K562 (cell line): ENCODE results near the gene SLC4A2. TPM values are rescaled to one million over a fixed set of nuclear protein-coding genes. Genes with fewer than 3 reads are reported as not detected.

Experiments used
- ATAC-seq: fragments of 200-7000 bp; cut with Tn5 transposase; 3 replicates; pipeline ENCODE4 v1.9.1; 2020; ENCODE audit warnings: moderate library complexity
- BruUV-seq: library from RNA; stranded (reverse); fragments of 400-500 nt; replicated peaks from 2 replicates; lab custom pipeline; 2021; lab: Mats Ljungman, UMichigan
- CTCF ChIA-PET: fragments of 300-600 bp; formaldehyde crosslinking; extraction: SDS; loops from one replicate; lab custom pipeline; 2021; ENCODE audit warnings: low intra/inter-chr PET ratio; lab: Yijun Ruan, JAX
- POLR2A ChIA-PET: fragments of 300-600, 350-650 bp; sonication (Branson Sonifier 250); formaldehyde crosslinking; extraction: SDS; loops from one replicate; lab custom pipeline; 2021; ENCODE audit warnings: antibody characterized with exemption, inconsistent platforms; lab: Yijun Ruan, JAX
- DNase-seq, 4 experiments: peaks; one replicate each; pipeline versions ENCODE4 v3.0.0 to v3.0.0-alpha.2; 2011 to 2018; ENCODE audit warnings: low spot score in 3 of 4, mixed read lengths in 3 of 4; ENCODE audit errors: extremely low read depth in 1 of 4
- FAIRE-seq: peaks from 2 replicates; lab custom pipeline; 2011; peaks lifted over from hg19 to GRCh38; lab: Jason Lieb, UNC
- H2AFZ ChIP-seq: 2 replicates; pipeline ENCODE4 v1.6.0; 2011; ENCODE audit warnings: low read depth, low read length, control low read depth, inconsistent platforms
- H3K27ac ChIP-seq: fragments of 200-600 bp; 3 replicates; pipeline ENCODE4 v1.8.0; 2011; ENCODE audit warnings: low read depth, mild to moderate bottlenecking, control low read depth, inconsistent platforms, low read length, moderate library complexity, mixed read lengths; ENCODE audit errors: extremely low read depth
- H3K27me3 ChIP-seq, 2 experiments: fragments of 300-600 bp in 1 of 2; 2 replicates in 1 of 2; 3 replicates in 1 of 2; pipeline versions ENCODE4 v1.6.0 to v1.8.0; 2011; ENCODE audit warnings: inconsistent platforms in 2 of 2, low read length in 2 of 2, mild to moderate bottlenecking in 1 of 2, mixed read lengths in 1 of 2, moderate library complexity in 1 of 2; ENCODE audit not compliant: control insufficient read depth in 2 of 2, insufficient read depth in 2 of 2
- H3K36me3 ChIP-seq: fragments of 300-600 bp; 3 replicates; pipeline ENCODE4 v1.8.0; 2011; ENCODE audit warnings: mild to moderate bottlenecking, low read length, inconsistent platforms; ENCODE audit not compliant: control insufficient read depth, insufficient read depth
- H3K4me1 ChIP-seq, 2 experiments: fragments of 200-600 bp in 1 of 2; replicated peaks in 1 of 2; 2 replicates in 1 of 2; 3 replicates in 1 of 2; pipeline versions ENCODE4 v1.5.1 to v1.8.0; 2011; ENCODE audit warnings: inconsistent platforms in 2 of 2, low read length in 2 of 2, mild to moderate bottlenecking in 1 of 2, mixed read lengths in 1 of 2, moderate library complexity in 1 of 2; ENCODE audit not compliant: control insufficient read depth in 2 of 2, insufficient read depth in 2 of 2
- H3K4me2 ChIP-seq: 2 replicates; pipeline ENCODE4 v1.6.1; 2011; ENCODE audit warnings: low read length, control low read depth, inconsistent platforms, mixed read lengths; ENCODE audit not compliant: insufficient read depth
- H3K4me3 ChIP-seq: fragments of 200-600 bp; sonication (generic), shearing (Covaris generic); 2 replicates; pipeline ENCODE4 v1.5.1; 2016; ENCODE audit warnings: control low read depth, inconsistent platforms
- H3K79me2 ChIP-seq: fragments of 200-600 bp; 3 replicates; pipeline ENCODE4 v1.8.0; 2011; ENCODE audit warnings: low read length, inconsistent platforms; ENCODE audit not compliant: control insufficient read depth, insufficient read depth
- H3K9ac ChIP-seq, 2 experiments: 2 replicates each; pipeline versions ENCODE4 v1.6.0 to v1.6.1; 2011; ENCODE audit warnings: low read depth in 2 of 2, low read length in 2 of 2, control low read depth in 1 of 2, inconsistent platforms in 1 of 2, mild to moderate bottlenecking in 1 of 2, mixed read lengths in 1 of 2; ENCODE audit not compliant: insufficient read depth in 1 of 2
- H3K9me1 ChIP-seq: one replicate; pipeline ENCODE4 v1.6.0; 2011; ENCODE audit warnings: inconsistent platforms, mild to moderate bottlenecking, low read length, moderate library complexity; ENCODE audit not compliant: control insufficient read depth, insufficient read depth
- H3K9me3 ChIP-seq: replicated peaks from 2 replicates; pipeline ENCODE4 v1.5.1; 2011; ENCODE audit warnings: low read depth, low read length, inconsistent platforms; ENCODE audit not compliant: control insufficient read depth, insufficient read depth
- H4K20me1 ChIP-seq: replicated peaks from 2 replicates; pipeline ENCODE4 v1.6.1; 2011; ENCODE audit warnings: low read length, inconsistent platforms, mixed read lengths; ENCODE audit not compliant: control insufficient read depth, insufficient read depth
- HDAC6 ChIP-seq: IDR thresholded peaks from 2 replicates; pipeline ENCODE4 v1.6.1; 2012; ENCODE audit warnings: low read depth, mild to moderate bottlenecking, control low read depth, inconsistent platforms, low read length, moderate library complexity
- HNRNPLL ChIP-seq: fragments of 200-400 bp; formaldehyde crosslinking; IDR thresholded peaks from 2 replicates; pipeline ENCODE4 v1.6.1; 2017; ENCODE audit warnings: low read length, low read depth, mild to moderate bottlenecking; ENCODE audit not compliant: poor library complexity, severe bottlenecking
- SRSF7 ChIP-seq: fragments of 200-400 bp; formaldehyde crosslinking; optimal IDR thresholded peaks from 2 replicates; pipeline ENCODE3; 2017; ENCODE audit warnings: mild to moderate bottlenecking, low read depth, low read length
- WGBS: fragments of 100-300 bp; shearing (Covaris generic); methylation state at CpG from one replicate; pipeline ENCODE4 v1.1.6; 2016; ENCODE audit warnings: low coverage, mixed read lengths; ENCODE audit not compliant: insufficient coverage; ENCODE audit errors: missing lambda C conversion rate; 5-methylcytosine and 5-hydroxymethylcytosine counted together
- in situ Hi-C: fragments of 300-500 bp; cut with MboI; formaldehyde crosslinking; loops from 4 replicates; pipeline ENCODE4 v1.15.0; 2018; ENCODE audit warnings: inconsistent platforms, mixed read lengths
- intact Hi-C: fragments of 100-400 bp; cut with micrococcal nuclease; formaldehyde crosslinking; loops from 2 replicates; pipeline ENCODE4 v1.14.2; 2022
- polyA plus RNA-seq, 8 experiments: library from polyadenylated mRNA; depleted of rRNA in 4 of 8; stranded (reverse) in 5 of 8; unstranded in 3 of 8; fragments of >200 nt; fragmentation: Nextera tagmentation in 2 of 8; fragmentation: Illumina TruSeq in 1 of 8; extraction: Ambion mirVana in 2 of 8; extraction: Trizol in 1 of 8; gene quantifications; 2 replicates each; pipeline versions ENCODE4 v1.2.1 to v1.2.3, GENCODE V29; 2011 to 2014; ENCODE audit warnings: inconsistent platforms in 1 of 8, missing spikeins in 1 of 8
- total RNA-seq, 7 experiments: library from RNA; depleted of rRNA in 6 of 7; stranded (reverse); fragments of >200 nt in 6 of 7; fragmentation: Illumina TruSeq in 2 of 7; extraction: Trizol in 2 of 7; gene quantifications; 2 replicates each; pipeline versions ENCODE4 v1.2.1 to v1.2.3, GENCODE V29; 2011 to 2021; ENCODE audit warnings: low replicate concordance in 1 of 7
- TF ChIP-seq, protein P1 (sequence below): fragments of 450-650 bp; IDR thresholded peaks from one replicate; pipeline ENCODE4 v1.6.1; 2018; ENCODE audit warnings: mild to moderate bottlenecking, moderate library complexity; ENCODE audit not compliant: partially characterized antibody

Gene SLC4A2
- total and polyA plus RNA-seq, 9 of the 15 experiments (the other 6 are each of a cell fraction or from before 2014, with no cell fraction given), result 11.4 to 375 (median 130) TPM

DNA sequence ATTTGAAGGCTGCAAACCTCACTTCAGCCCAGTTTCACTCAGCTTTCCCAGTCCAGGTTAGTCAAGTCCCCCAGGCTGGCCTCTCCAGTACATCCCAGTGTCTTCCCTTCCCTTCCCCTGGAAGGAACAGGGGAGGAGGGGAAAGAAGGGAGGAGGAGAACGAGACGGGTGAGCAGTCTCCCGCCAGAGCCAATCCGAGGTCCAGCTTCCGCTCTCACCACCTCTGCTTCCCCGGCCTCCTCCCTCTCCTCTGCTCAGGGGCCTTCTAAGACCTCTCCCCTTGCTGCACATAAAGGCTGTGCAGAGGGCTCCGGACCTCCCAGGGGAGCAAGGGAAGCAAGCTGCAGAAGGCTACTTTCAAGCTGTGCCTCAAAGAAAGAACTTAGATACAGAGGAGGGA, 39.2 kb upstream of the SLC4A2 start:
- WGBS, result 47% methylated on average over 7 of the region's 7 CpGs
- no peak for FAIRE-seq
- H3K27ac ChIP-seq, result no peak overlapping the region
- in situ Hi-C loops, result no loop called here
- no peaks in the 10 kb centered on the region for H3K9me1 ChIP-seq
- H3K27me3 ChIP-seq, result no peaks in the 10 kb centered on the region; a peak in 1 of 5 replicates
- POLR2A ChIA-PET, result interaction anchor here (0.9 to 14.3 kb wide), 3 partner anchors 9 to 42 kb away, joined by 4 to 146 read pairs (median 33); partner anchors contain the start of gene ABCB8
- H3K9me3 ChIP-seq, result no peaks in the 10 kb centered on the region
- no peak overlapping the region for H3K4me2 ChIP-seq
- H4K20me1 ChIP-seq, result no peaks in the 10 kb centered on the region
- no peak for TF ChIP-seq HDAC6
- TF ChIP-seq HNRNPLL, result peak; percentile 25
- TF ChIP-seq, all 486 proteins: peak for 1
- Histone ChIP-seq H3K4me3 (no peak overlapping the region), H3K36me3 (peaks cover 6% of the 10 kb centered on the region; the same call in 1 of the 3 replicates), H2AFZ (peak overlapping the region; percentile 53; the same call in 1 of the 2 replicates), H3K79me2 (no peaks in the 10 kb centered on the region), H3K4me1 (peaks cover 31 to 76% of the 10 kb centered on the region in 2 experiments), H3K9ac (peak overlapping the region in 1 of 2 experiments; percentile 72; a peak in 2 of 4 replicates)
- intact Hi-C loops, result no loop called here
- BruUV-seq, result no TSS peak
- DNase-seq (no peak), ATAC-seq (no peak)
- CTCF ChIA-PET, result no interaction called here

DNA sequence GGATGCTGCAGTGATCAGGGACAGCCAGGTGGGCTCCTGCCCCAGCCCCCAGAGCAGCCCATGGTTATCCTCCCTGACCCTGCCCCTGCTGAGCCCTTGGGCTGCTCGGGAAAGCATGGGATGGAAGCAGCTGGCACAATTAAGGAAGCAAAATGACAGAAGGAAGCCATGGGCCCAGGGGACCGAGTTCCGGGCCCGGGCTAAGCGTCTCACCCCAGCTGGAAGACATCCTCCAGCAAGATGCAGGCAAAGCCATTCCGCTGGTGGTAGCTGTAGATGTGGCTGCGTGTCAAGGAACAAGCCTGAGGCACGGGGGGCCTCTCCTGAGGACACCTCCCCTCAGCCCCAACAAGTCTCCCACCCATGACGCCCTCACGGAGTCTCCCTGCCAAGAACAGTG, 36.2 kb upstream of the SLC4A2 start:
- no peak overlapping the region for H3K4me3 ChIP-seq
- TF ChIP-seq SRSF7, result no peak
- TF ChIP-seq, protein P1, sequence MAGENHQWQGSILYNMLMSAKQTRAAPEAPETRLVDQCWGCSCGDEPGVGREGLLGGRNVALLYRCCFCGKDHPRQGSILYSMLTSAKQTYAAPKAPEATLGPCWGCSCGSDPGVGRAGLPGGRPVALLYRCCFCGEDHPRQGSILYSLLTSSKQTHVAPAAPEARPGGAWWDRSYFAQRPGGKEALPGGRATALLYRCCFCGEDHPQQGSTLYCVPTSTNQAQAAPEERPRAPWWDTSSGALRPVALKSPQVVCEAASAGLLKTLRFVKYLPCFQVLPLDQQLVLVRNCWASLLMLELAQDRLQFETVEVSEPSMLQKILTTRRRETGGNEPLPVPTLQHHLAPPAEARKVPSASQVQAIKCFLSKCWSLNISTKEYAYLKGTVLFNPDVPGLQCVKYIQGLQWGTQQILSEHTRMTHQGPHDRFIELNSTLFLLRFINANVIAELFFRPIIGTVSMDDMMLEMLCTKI, result no peak
- no peaks in the 10 kb centered on the region for H3K9me1 ChIP-seq
- in situ Hi-C loops (no loop called here), intact Hi-C loops (no loop called here)
- no TSS peak for BruUV-seq
- no peaks in the 10 kb centered on the region; a peak in 1 of 5 replicates for H3K27me3 ChIP-seq
- DNase-seq (no peak), FAIRE-seq (no peak), ATAC-seq (no peak)
- 84% methylated on average over 10 of the region's 10 CpGs for WGBS
- peaks cover 41 to 67% of the 10 kb centered on the region in 2 experiments for H3K4me1 ChIP-seq
- no peaks in the 10 kb centered on the region for H4K20me1 ChIP-seq
- H3K9ac ChIP-seq, result peak overlapping the region in 1 of 2 experiments; percentile 56; a peak in 2 of 4 replicates
- H3K27ac ChIP-seq, result no peak overlapping the region
- ChIA-PET CTCF (no interaction called here), POLR2A (interaction anchor here (14.3 kb wide), 1 partner anchor 14 kb away, joined by 146 read pairs; no protein-coding TSS in a partner anchor)
- no peak overlapping the region for H2AFZ ChIP-seq
- H3K9me3 ChIP-seq, result no peaks in the 10 kb centered on the region
- H3K4me2 ChIP-seq, result no peak overlapping the region
- no peaks in the 10 kb centered on the region for H3K79me2 ChIP-seq
- no peaks in the 10 kb centered on the region for H3K36me3 ChIP-seq
